AG20443 (cell line): ENCODE results near the gene CCDC146.

Source experiments
- DNase-seq: peaks from one replicate; pipeline ENCODE4 v3.0.0; 2012; ENCODE audit warnings: low spot score, mixed read lengths

Gene CCDC146

GRCh38 chr7:77290425-77290824, 168.0 kb downstream of the CCDC146 start:
- no peak for DNase-seq

- DNase-seq: no peak
Observed at GRCh38 chr7:77293046-77293445, 170.6 kb downstream of the CCDC146 start.

DNA sequence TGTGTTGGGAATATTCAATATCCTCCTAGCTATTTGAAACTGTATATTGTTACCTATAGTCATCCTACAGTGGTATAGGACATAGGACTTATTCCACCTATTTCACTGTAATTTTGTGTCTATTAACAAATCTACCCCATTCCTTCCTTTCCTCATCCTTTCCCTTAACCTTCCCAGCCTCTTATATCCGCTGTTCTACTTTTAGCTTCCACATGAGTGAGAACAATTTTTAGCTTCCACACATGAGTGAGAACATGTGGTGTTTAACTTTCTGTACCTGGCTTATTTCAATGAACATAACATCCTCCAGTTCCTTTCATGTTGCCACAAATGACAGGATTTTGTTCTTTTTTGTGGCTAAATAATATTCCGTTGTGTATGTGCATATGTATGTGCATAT, 173.1 kb downstream of the CCDC146 start:
- DNase-seq: no peak

GRCh38 chr7:77306231-77307067, 184.0 kb downstream of the CCDC146 start:
- DNase-seq: no peak

GRCh38 chr7:77308792-77309191, 186.4 kb downstream of the CCDC146 start:
- DNase-seq: no peak

GRCh38 chr7:77309714-77310220, 187.4 kb downstream of the CCDC146 start:
- DNase-seq: no peak

DNA sequence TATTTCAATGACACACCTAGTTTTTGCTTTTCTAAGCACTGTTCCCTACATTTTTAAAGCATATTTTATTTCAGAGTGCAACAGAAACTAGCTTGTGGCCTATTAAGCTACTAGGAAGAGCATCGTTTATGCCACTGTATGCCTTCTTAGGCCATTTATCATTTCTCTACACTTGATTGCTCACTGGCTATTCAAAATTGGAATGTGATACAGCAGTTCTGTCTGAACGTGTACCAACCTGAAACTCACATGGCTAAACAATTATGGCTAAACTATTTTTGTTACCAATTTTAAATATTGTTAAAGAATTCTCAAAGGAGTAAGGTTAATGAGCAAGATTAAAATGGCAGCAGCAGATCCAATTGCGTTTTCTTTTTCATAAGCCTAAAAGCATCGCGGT, 188.6 kb downstream of the CCDC146 start:
- no peak for DNase-seq

GRCh38 chr7:77313085-77313484, 190.7 kb downstream of the CCDC146 start:
- no peak for DNase-seq

DNA sequence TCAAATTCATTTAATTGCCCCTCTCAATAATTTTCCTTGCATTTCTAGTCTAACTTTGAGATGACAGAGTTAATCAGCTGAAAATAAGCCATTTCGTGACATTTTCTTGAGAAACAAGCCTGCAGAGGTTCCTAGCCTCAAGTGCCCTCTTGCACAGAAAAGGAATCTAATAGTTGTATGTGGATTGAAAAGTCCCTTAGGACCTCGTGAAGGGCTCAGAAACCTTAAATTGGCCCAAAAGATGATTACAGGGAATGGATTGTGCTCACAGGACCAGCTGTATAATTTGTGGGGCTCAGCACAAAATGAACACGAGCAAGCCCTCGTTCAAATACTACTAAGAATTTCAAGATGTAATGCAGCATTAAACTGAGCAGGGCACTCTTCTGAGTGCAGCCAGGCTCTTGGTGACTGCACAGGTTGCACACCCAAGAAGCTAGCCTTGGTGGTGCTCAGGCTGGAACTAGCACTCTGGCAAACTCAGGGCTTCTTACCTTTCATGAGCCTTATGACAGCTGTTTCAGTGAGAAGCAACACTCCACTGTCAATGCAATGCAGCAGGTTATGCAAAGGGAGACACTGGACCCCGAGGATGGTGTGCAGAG, 191.6 kb downstream of the CCDC146 start:
- no peak for DNase-seq

DNA sequence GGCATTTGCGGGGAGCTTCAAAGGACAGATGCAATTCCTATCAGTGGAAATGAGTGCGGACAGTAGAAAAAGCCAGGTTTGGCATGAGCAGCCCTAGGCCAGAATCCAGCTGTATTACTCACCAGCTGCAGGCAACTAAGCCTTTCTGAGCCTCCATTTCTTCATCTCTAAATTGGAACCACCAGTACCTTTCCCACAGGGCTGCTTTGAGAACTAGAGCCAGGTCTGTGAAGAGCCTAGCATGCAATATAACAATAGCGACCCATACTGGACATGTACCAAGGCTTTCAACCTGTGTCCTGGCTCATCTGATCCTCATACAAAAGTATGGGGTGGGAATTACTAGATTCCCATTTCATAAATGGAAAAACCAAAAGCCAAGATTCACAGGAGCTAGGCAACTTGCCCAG, 192.8 kb downstream of the CCDC146 start:
- peak; percentile 63 for DNase-seq

DNA sequence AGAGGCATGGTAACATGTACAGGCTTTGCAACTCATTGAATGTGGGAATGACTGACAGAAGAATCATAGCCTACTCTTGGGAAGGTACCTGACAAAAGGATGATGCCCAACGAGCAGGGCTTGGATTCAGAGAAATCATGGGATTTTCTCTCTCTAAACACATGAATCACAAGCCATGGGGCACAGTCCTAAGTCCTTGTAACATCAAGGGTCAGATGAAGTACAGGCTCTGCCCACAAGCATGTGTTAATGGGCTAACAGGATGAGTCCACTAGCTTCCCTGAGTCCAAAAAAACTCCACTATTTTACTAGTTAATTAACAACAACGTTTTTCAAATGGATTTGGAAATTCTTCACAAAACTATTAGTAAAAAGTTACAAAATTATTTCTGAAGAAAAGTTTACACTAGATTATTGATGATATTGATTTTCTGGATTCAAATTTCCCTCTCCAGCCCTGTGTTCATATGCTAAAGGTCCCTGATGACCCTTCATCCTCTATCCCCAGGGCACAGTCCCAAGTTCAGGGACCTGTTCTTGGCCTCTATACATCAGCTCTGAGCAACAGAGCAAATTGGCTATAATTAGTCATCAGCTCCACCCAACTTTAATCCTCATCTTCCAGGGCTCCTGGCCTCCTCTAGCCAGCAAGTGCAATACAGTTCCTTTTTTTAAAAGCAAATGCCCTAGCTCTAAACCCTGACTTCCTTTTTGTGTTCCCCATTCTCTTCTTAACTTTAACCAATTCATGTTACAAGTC, 194.0 kb downstream of the CCDC146 start:
- DNase-seq: no peak

GRCh38 chr7:77318019-77318418, 195.6 kb downstream of the CCDC146 start:
- no peak for DNase-seq

- no peak for DNase-seq
Observed at GRCh38 chr7:77320137-77320536, 197.7 kb downstream of the CCDC146 start.

- DNase-seq: no peak
Observed at GRCh38 chr7:77320714-77321113, 198.3 kb downstream of the CCDC146 start.

DNA sequence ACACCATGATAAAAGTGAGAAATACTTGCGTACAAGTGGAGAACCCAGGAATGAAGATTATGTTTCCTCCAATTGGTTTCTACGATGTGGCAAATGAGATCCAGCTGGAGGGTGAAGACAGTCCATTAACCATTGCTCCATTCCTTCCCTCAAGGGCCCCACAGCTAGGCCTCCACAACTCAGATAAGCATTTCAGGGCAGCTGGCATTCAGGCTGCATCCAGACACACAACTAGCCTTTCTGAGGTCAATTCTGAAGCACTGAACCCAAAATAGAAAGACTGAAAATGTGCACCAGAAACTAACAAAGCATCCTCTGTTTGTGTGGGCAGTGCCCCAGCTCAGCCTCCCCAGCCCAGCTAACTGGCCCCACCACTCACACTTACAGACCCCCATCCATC, 198.9 kb downstream of the CCDC146 start:
- DNase-seq: no peak

DNA sequence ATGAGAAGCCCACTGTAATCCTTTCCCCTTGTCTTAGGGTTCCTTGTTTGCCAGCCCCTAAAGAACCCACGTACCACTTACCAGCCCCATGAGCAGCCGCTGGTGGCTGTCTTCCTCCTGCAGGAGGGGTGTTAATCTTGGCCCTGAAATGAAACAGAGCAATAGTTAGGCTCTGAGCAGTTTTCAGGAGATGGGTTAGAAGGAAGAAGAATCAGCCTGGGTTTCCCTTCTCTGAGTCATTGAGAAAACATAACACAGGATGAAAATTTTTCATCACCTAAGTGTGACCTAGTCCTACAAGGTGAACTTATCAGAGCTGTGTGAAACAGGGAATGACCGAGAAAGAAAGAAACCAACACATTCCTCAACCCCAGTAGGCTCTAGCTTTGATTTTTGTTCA, 203.7 kb downstream of the CCDC146 start:
- no peak for DNase-seq

DNA sequence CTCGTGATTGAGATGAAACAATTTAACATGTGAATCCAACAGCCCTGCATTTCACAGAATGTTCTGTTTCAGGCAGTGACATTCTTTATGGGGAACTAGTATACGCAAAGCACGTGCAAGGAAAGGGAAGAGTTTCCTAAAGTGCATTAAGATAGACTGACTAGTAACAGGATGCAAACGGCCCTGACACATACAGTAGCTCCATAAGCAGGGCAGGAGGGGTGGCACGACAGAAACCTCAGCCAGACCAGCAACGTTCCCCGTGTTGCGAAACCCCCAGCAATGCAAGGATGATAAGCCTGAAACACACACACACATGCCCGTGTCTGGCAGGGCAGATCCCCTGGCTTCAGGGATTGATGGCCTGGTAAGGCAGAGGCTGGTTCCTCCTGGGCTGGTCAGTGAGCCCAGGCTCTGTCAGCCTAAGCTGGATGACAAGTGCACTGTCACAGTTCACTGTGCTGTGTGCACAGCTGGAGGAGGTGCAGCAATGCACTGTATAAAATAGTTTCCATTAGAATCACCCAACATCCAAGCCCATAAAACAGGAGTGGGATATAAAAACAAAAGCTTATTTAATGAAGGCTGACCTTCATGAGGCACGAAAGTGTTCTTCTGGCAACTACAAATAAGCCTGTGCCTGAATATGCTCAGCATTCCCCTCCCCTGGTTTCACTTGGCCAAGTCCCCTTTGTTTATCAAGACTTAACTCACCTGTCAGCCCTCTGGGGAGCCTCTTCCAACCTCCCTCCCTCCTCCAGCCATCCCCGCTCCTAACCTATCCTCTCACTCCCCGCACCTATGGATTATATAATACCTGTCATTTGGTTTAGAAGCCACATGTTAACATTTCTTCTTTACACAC, 204.9 kb downstream of the CCDC146 start:
- DNase-seq: peak; percentile 61

- no peak for DNase-seq
Observed at GRCh38 chr7:77327932-77328628, 205.7 kb downstream of the CCDC146 start.

DNA sequence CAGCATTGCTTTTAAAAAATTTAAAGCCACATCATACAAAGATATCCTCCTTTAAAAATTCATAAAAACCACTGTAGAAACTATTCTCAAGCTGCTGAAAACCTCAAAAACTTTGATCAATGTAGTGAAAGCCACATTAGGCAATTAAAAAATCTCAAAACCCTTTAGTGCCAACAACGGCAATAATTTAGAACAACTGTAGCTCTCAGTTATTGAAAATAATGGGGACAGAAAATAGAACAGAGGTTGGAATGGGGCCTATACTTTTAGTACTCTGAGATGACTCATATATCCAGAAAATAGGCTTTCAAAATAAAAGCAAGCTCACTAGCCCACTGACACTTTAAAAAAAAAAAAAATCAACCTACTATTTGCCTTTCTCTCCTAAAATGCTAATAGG, 206.3 kb downstream of the CCDC146 start:
- peak; percentile 52 for DNase-seq

GRCh38 chr7:77329466-77330168, 207.2 kb downstream of the CCDC146 start:
- no peak for DNase-seq
